GM21619 (cell line): ENCODE measurements around the gene EXOC4.
"Not testable (repeated sequence)": the region's sequence is repeated elsewhere in the genome, so short reads cannot be mapped to it uniquely, and the experiment has no call there.

Source experiments
- ATAC-seq: cut with Tn5 transposase; IDR thresholded peaks from one replicate; pipeline ENCODE4 v1.9.1; 2021; ENCODE audit not compliant: unreplicated experiment

EXOC4 gene

DNA sequence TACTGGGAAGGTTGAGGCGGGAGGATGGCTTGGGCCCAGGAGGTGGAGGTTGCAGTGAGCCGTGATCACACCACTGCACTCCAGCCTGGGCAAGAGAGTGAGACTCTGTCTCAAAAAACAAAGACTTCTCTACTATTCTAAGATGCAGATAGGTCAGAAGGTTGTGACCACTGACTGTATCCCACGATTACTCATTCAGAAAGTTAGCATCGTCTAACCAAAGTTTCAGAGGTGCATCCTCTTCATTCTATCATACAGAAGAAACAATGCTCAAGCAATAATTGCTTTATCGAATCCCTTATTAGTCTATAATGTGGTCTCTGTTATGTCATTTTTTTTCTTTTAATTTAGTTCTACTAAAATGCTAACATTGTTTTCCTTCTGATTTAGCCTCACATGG, 525.6 kb downstream of the EXOC4 start:
- ATAC-seq, result peak; percentile 97

DNA sequence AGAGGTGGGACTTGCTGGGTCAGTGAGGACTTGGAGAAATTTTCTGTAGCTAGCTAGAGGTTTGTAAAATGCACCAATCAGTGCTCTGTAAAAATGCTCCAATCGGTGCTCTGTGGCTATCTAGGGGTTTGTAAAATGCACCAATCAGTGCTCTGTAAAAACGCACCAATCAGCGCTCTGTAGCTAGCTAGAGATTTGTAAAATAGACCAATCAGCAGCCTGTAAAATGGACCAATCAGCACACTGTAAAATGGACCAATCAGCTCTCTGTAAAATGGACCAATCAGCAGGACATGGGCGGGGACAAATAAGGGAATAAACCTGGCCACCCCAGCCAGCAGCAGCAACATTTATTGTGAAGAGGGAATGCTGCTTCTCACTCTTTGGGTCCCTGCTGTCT, 526.7 kb downstream of the EXOC4 start:
- not testable (repeated sequence) for ATAC-seq

DNA sequence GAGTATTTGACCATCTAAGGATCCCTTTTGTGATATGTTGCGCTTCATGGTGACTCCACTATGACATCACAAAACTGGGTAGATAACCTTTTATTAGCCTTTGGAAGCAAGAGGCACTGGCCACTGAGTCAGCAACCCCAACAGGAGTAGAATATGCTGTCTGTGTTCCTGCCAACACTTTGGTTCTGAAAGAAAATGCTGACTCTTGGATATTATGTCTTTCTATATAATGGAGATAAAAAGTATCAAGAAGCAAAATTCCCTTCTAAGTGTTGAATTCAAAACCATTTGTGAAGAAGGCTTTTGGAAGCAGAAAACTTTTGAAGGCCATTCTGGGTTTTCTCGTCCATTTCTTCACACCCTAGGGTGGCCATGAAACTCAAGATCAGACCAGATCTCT, 528.0 kb downstream of the EXOC4 start:
- no peak for ATAC-seq

DNA sequence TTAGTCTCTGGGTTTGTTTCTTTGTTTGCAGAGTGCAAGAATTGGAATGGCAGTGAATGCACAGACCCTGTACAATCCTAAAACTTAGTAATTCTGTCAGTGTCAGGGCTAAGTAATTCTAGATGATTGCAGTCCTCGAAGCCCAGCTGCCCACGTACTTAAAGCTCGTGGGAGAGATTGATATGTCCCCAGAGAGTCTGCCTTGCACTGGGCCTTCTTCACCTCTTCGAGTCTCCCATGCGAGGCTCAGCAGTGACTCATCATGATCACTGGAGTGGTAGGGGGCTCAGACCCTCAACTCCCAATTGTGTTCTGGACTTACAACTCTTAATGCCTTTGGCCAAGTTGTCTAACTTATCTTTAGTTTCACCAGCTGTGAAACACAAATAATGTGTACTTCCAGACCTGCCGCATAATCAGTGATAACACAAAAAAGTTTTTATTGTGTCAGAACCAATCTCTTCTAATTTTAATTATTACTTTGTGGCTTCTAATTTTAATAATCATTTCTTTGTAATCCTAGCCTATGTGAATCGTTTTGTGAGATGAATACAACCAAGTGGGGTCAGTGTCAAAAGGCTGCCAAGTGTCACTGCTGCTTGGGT, 528.7 kb downstream of the EXOC4 start:
- no peak for ATAC-seq

DNA sequence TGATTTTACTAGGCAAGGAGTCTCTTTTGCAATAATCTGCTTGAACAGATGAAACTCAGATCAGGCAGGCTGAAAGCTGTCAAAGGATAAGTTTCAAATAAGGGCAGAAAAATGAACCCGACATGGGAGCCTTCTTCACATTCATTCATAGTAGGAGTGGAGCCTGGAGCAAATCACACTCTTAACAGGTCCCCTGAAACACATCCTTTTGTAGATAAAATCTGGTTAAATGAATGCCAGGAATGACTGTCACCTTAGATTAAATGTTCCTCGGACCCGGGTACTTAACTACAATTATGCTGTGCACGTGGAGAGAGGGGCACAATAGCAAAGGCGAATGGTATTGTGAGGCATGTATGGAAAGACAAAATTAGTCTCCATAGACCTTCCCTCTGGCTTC, 529.6 kb downstream of the EXOC4 start:
- no peak for ATAC-seq

DNA sequence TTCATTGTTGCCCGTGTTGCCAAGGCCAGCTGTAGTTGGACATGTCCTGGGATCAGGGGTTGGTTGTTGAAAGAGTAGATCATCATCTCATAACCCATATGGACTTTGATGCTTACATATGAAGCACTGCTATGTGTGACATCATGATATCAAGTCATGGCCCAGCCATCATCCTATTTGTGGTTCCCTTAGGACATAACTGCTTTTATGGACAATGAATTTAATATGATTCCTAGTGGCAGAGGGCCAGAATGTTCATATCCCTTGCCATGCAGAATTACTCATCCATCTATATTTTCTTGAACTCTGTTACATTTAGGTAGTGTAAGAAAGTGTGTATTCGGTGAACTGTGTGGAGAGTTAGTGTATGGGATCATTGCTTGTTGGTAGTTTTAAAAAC, 530.4 kb downstream of the EXOC4 start:
- ATAC-seq, result no peak

DNA sequence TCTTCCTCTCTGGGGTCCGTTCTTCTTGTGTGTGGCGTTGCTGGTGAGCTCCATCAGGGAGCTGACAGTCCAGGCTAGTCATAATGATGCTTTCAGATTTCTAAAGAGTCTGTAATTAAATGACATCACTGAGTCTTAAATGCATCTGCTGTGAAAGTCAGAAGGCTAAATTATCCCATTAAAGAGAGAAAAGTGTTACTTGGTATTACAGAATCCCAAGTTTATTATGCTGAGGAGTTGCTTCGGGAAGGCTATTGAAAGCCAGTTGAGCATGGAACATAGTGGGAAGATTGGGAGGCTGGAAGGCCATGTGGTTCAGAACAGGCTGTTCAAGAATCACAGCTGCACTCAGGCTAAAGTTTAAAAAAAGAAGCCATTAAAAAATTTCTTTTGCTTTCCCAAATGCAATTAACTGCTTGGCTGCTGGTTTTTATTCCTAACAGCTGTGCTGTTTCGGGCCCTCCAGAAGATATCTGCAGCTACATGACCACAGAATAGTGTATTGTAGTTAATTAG, 531.7 kb downstream of the EXOC4 start:
- no peak for ATAC-seq

DNA sequence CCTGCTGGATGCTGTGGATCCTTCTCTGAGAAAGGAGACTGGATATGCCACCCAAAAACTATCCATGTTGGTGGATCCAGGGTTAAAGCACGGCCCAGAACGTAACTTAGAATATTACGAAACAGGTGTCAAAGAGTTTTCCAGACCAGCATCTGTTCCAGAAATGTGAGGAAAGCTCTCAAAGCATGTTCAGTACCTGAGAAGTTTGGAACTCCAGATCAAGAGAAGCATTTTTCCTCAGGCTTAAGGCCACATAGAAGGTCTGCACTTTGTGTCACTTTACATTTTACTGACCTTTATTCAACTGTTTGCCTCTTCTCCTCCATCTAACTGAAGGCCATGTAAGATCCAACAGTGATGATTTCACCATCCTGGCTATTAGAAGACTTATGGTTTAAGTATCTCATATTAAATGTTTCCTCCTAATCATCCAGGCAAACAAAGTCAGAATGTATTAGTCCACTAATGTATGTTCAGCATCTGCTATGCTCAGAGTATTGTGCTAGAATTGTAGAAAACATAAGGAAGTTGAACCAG, 533.6 kb downstream of the EXOC4 start:
- ATAC-seq, result no peak

DNA sequence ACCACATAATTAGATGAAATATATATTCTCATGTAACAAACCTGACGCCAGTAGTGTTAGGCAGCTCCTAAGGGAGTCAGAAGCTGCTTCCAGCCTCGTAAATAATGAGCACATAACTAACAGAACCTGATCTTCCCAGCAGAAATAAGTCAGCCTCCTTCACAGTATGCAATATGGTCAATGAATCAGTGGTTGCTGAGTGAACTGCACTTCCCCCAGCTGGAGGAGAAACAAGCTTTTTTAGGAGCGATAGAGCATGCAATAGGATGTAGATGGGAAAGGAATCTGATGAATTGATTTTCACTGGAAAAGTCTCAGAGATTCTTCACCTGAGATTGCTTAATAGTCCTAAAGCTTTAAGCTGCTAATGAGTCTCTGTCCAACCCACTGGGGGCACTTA, 537.1 kb downstream of the EXOC4 start:
- ATAC-seq, result no peak

DNA sequence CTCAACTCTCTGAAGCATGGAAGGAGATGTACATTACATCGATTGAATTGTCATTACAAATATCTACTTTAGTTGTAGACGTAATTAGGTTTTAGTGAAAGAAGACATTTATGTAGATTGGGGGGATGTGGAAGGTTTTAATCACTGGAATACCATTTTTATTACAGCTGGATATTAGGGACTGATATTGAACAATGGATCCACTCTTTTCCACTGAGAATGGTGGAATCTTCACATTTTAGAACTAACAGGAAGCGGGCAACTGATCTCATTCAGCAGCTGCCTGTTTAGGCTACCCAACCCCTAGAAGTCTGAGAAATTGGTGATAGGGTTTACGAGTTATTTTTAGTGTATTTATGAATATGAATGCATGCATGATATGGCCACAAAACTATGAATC, 538.0 kb downstream of the EXOC4 start:
- ATAC-seq, result no peak

DNA sequence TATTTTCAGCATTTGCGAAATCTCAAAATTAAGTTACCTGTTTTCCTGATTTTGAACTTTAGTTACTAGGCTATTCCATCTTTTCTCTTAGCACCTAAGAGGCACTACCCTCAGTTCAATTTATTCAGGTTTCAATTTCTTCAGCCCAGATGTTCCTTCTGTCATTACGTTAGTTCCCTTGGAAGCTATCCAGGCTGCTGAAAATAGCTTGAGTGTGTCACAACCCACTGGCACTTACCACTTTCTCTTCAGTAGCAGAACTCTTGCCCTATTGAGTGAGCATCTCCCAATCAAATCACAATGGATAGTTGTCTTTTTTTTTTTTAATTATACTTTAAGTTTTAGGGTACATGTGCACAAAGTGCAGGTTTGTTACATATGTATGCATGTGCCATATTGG, 541.6 kb downstream of the EXOC4 start:
- ATAC-seq, result no peak

DNA sequence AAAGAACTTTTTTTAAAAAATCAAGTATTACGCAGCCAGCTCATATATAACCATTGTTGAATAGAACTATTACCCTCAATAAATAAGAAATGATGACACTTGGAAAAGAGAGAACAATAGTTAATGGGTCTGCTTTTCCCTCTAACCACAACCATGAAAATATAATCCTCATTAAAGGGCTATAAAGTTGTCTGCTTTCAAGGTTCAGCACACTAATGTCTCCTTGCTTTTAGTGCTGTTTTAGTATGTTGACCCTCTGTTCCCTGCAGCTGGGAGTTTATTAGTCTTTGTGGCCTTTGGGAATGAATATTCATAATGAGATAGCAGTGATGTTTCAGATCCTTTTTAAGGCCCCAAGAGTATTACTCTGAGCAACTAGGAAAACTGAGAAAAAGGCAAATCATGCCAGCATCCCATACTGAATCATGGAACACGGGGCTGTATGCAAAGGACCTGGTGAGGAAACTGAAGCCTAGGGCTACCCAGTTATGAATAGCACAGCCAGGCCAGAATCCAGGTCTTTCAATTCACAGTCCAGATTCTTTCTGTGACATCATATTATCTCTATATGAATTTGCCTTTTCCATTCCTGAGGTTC, 542.3 kb downstream of the EXOC4 start:
- ATAC-seq, result no peak

DNA sequence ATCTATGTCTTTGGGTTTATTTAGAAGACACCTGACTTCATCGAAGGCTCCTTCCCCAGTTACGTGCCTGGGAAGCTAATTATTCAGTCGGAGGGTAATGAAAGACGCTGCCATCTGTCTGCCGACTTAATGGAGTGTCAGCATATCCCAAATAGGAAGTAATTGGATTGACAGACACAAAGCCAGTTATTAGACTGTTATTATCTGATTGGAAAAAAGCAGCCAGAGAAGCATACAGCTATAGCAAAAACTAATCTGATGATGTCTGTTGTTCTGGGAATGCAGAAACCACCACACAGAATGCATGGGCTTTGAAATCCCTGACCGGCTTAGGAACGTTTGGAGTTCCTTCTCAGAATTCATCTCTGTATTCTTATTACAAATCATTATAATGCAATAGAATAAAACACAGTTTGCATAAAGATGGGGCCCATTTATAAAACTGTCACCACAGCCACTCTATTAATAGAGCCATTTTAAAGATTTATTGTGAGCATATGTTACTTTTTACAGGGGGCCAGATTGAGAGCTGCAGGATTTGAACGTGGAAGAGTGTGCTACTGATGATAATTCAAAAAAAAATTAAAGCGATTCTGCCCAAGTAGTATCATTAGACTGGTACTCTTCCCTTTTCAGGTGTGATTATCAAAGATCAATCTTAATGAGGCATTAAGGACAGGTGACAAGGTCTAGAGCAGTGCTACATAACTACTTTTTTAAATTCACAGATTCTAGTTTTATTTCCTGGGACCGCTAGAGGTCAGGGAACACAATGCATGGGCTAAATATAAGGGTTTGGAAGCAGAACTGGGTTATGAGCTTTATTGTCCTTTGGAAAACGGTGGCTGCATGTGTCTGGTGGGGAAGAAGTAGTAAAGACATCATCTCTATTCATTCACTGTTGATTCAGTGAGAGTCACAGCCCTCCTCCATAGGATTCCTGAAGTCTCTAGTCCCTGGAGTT, 544.2 kb downstream of the EXOC4 start:
- ATAC-seq, result no peak

DNA sequence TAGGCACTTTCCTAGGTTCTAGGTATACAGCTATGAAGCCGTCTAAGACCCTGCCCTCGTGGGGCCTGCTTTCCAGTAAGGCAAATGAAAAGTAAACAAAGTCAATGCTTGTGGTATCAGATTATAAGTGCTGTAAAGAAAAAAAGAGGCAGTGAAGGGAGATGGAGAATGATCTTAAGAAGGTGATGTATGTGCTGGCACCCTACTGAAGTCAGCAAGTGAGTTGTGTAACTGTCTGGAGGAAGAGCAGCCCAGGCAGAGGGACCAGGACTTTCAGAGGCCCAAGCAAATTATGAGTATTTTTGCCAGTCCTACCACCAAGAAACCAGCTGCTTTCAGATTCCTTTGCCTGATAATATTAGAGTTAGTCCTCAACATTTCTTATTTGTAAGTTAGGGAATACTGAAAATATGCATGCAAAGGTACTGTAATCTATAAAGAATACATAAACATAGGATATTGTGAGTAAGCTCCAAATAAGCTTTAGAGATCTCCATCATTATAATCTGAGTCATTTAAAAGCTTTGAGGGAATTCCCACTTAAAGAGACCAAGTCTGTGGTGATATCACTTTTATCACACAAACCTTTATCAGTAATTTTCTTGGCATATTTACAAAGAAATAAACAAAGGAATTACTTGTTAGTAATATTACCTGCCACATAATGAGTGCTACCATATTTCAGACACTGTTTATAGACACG, 545.1 kb downstream of the EXOC4 start:
- no peak for ATAC-seq

DNA sequence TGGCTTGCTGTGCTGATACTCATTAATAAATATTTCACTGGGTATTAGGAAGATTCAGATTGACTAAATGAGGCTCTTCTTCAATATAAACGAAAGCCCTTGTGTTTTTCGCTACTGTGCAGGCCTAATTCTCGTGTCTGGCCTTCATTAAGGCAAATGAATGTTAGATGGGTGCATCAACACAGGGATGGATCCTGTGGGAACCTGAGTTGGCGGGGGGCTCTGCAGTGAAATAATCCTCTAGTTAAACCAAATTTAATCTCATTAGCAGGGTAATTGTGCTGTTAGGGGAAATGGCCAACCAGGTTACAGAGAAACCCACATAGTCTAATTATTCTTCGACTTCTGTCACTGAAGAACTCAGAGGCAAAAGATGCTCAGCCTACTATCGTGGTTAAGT, 548.5 kb downstream of the EXOC4 start:
- ATAC-seq, result no peak

DNA sequence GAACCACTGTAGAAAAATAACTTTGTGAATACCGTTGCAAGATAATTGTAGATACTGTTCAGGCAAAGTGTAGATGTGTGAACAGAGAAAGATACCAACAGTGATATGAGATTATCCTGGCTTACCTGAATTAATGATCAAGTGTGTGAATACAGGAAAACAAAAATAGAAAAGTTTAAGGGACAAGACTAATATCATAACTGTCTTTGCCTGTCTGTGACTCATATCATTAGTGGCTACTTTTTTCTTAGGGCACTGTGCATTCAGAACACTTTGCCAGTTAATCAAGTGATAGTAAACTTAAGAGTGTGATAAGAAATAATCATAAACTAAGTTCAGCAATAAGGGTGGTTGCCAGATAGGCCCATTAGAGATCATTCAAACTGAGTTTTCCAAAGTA, 551.2 kb downstream of the EXOC4 start:
- ATAC-seq, result peak; percentile 50

DNA sequence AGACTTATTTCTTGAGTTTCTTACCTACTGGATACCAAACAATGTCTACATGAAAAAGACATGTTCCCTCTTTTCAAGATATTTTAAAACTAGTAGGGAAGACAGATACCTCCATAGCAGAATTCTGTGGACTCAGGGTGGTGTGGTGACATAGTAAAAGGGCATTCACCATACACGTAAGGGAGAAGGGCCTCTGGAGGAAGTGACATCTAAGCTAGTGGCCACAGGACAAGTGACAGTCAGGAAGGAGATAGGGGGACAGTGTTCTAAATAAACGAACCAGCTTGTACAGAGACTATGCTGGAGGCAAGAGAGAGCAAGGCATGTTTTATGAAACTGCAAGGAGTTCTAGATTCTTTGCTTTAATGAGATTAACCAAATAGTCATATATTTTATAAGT, 552.5 kb downstream of the EXOC4 start:
- no peak for ATAC-seq

DNA sequence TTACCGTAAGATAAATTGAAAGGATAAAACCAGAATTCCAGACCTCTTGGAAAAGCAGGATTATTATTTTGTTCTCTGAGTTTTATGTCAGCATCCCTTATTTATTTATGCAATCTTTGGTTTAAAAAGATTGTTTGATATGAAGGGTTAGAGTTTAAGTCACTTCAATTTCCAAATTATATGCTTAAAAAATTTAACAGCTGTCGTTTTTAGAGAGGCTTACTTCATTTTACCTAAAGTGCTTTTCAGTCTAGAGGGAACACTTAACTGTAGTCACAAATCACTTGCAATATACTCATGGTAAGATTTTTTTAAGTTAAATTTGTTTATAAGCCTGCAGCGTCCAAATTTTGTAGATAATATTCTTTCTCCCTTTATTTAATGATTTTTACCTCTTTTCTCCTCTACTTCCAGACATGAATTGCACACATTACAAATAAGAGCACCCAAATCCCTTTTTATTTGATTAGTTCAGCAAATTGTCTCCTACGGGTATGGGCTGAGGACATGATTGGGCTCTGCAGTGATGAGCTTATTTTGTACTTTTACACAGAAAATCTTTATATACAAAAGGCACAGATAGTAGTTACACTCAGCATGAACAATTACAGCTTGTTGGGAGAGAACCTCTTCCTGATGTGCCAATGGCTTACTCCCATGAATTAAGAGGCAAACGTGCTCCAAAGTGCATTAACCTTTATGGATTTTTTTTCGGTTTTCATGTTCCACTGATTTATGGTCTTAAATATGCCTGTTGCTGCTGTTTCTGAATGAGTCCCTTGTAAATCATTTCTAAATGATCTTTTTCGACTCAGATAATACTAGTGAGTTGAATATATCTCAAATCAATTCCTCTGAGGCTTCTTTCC, 555.0 kb downstream of the EXOC4 start:
- ATAC-seq, result no peak

DNA sequence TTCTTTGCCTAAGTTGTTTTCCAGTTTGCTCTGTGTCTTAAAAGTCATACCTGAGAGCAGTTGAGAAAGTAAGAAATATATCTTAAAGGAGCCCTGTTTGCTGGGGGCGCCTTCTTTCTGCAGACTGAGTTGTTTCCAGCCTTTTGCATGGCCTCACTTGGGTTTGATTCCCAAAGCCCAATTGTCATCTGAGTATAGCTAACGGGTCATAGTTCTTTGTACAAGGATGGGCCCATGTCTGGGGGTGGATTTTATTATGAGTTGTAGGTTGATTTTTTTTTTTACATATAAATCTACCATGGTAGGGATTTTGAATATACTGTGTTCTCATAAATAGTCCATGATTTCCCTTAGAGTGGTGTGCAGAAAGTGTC, 555.6 kb downstream of the EXOC4 start:
- no peak for ATAC-seq

DNA sequence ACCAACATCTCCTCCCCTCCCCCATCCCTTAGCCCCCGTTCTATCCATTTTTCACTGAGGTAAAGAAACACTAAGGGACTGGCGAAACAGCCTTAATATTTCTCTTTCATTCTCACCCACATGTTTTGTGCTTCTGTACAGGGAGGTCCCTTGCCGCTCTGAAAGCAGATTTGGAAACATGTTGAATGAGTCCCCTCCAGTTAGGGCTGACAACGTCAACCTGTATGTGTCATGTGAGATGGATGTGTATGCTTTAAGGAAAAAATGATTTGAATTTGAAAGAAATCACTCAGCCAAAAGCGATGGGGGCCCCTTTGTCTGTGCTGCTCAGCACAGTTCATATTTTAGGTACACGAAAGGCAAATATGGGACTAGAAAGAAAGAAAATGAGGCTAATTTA, 560.0 kb downstream of the EXOC4 start:
- no peak for ATAC-seq
